Panc1 (cell line): Measurements from ENCODE around the gene OASL. TPM values are rescaled to one million over a fixed set of nuclear protein-coding genes. Genes with fewer than 3 reads are reported as not detected.
"Not testable (repeated sequence)": the region's sequence is repeated elsewhere in the genome, so short reads cannot be mapped to it uniquely, and the experiment has no call there.

Source experiments
- ATAC-seq: fragments of 200-7000 bp; cut with Tn5 transposase; 2 replicates; pipeline ENCODE4 v1.9.1; 2020; ENCODE audit warnings: mild to moderate bottlenecking, moderate library complexity
- BruUV-seq: library from RNA; stranded (reverse); fragments of 400-500 nt; replicated peaks from 2 replicates; lab custom pipeline; 2021; lab: Mats Ljungman, UMichigan
- CTCF ChIA-PET: fragments of 300-600 bp; sonication (Branson Sonifier 250); formaldehyde crosslinking; loops from one replicate; lab custom pipeline; 2022; ENCODE audit warnings: antibody characterized with exemption; lab: Charles Lee
- POLR2A ChIA-PET: fragments of 300-600 bp; sonication (Branson Sonifier 250); formaldehyde crosslinking; loops from one replicate; lab custom pipeline; 2022; ENCODE audit warnings: antibody characterized with exemption; lab: Charles Lee
- DNase-seq: peaks from one replicate; pipeline ENCODE4 v3.0.0-alpha.2; 2010; ENCODE audit warnings: low read depth, low spot score
- H3K27ac ChIP-seq: 2 replicates; pipeline ENCODE4 v1.5.1; 2011; ENCODE audit warnings: mild to moderate bottlenecking, low read length, inconsistent platforms
- H3K27me3 ChIP-seq: fragments of 200-500 bp; sonication (Bioruptor generic); 2 replicates; pipeline ENCODE4 v1.6.0; 2014; ENCODE audit warnings: low read length, inconsistent platforms; ENCODE audit not compliant: control insufficient read depth, insufficient read depth
- H3K36me3 ChIP-seq: fragments of 200-500 bp; sonication (Bioruptor generic); 2 replicates; pipeline ENCODE4 v1.5.1; 2014; ENCODE audit warnings: inconsistent platforms, mild to moderate bottlenecking, low read length, moderate library complexity; ENCODE audit not compliant: control insufficient read depth, insufficient read depth
- H3K4me1 ChIP-seq: 2 replicates; pipeline ENCODE4 v1.5.1; 2011; ENCODE audit warnings: inconsistent platforms, mild to moderate bottlenecking, low read length, moderate library complexity; ENCODE audit not compliant: control insufficient read depth, insufficient read depth
- H3K4me3 ChIP-seq, 2 experiments: 2 replicates each; pipeline ENCODE4 v1.5.1; 2011 to 2012; ENCODE audit warnings: low read depth in 2 of 2, low read length in 2 of 2, mild to moderate bottlenecking in 2 of 2, inconsistent platforms in 1 of 2, moderate library complexity in 1 of 2
- H3K9me3 ChIP-seq: fragments of 200-500 bp; sonication (Bioruptor generic); 2 replicates; pipeline ENCODE4 v1.5.1; 2014; ENCODE audit warnings: low read depth, mild to moderate bottlenecking, inconsistent platforms, low read length, moderate library complexity; ENCODE audit not compliant: control insufficient read depth, insufficient read depth
- POLR2AphosphoS5 ChIP-seq: IDR thresholded peaks from 2 replicates; pipeline ENCODE4 v1.6.1; 2012; ENCODE audit warnings: mild to moderate bottlenecking, low read depth, low read length, moderate library complexity
- SIN3A ChIP-seq: IDR thresholded peaks from 2 replicates; pipeline ENCODE4 v1.6.1; 2012; ENCODE audit warnings: low read depth, mild to moderate bottlenecking, low read length, moderate library complexity, borderline replicate concordance; ENCODE audit not compliant: insufficient read depth
- TCF7L2 ChIP-seq: IDR thresholded peaks from 2 replicates; pipeline ENCODE4 v1.6.1; 2011; ENCODE audit warnings: mild to moderate bottlenecking, low read depth, low read length, inconsistent platforms
- in situ Hi-C: cut with HindIII; loops from 2 replicates; pipeline ENCODE4 v1.10.0; 2016; ENCODE audit warnings: low sequenced_read_pairs, low pct_unique_long_range_greater_than_20kb
- intact Hi-C: fragments of 100-400 bp; cut with micrococcal nuclease; formaldehyde crosslinking; loops from one replicate; pipeline ENCODE4 v1.10.0; 2022; ENCODE audit not compliant: unreplicated experiment
- total RNA-seq: library from RNA; stranded (reverse); gene quantifications from one replicate; pipeline ENCODE4 v1.2.1, GENCODE V29; 2021; ENCODE audit not compliant: unreplicated experiment
- TF ChIP-seq, protein P1 (sequence below), 2 experiments: IDR thresholded peaks; 2 replicates each; pipeline ENCODE4 v1.6.1; 2011 to 2012; ENCODE audit warnings: low read depth in 2 of 2, control low read depth in 1 of 2, low read length in 1 of 2, mild to moderate bottlenecking in 1 of 2, moderate library complexity in 1 of 2; ENCODE audit not compliant: insufficient read depth in 1 of 2
- TF ChIP-seq, protein P2 (sequence below): fragments of 450-650 bp; IDR thresholded peaks from 2 replicates; pipeline ENCODE4 v1.5.1; 2017; ENCODE audit warnings: mild to moderate bottlenecking

The OASL gene
- total RNA-seq, 1 experiment from 2014 or later: 21.1 TPM

DNA sequence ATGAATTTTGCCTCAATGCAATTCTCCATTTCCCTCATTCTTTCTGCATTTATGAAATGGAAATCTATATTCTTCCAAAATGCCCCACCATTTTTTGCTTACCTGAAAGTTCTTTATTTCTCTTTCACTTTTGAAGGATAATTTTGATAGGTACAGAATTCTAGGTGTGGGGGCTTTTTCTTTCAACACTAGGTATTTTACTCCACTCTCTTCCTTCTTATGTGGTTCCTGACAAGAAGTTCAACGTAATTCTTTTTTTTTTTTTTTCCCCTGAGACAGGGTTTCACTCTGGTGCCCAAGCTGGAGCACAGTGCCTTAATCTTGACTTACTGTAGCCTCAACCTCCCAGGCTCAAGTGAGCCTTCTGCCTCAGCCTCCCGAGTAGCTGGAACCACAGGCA, 26.3 kb upstream of the OASL start:
- BruUV-seq: no TSS peak
- intact Hi-C loops (no loop called here), in situ Hi-C loops (no loop called here)
- Histone ChIP-seq H3K4me3 (no peak overlapping the region), H3K9me3 (no peaks in the 10 kb centered on the region), H3K27me3 (peaks cover 6% of the 10 kb centered on the region; the same call in 1 of the 2 replicates), H3K27ac (no peak overlapping the region), H3K4me1 (peaks cover 1% of the 10 kb centered on the region; the same call in 1 of the 2 replicates), H3K36me3 (no peaks in the 10 kb centered on the region)
- ChIA-PET POLR2A (no interaction called here), CTCF (interaction anchor here (0.5 to 0.7 kb wide), 2 partner anchors 13 to 14 kb away, joined by 3 to 4 read pairs; no protein-coding TSS in a partner anchor)
- TF ChIP-seq SIN3A (no peak), TCF7L2 (no peak), POLR2AphosphoS5 (no peak)
- TF ChIP-seq, protein P1, sequence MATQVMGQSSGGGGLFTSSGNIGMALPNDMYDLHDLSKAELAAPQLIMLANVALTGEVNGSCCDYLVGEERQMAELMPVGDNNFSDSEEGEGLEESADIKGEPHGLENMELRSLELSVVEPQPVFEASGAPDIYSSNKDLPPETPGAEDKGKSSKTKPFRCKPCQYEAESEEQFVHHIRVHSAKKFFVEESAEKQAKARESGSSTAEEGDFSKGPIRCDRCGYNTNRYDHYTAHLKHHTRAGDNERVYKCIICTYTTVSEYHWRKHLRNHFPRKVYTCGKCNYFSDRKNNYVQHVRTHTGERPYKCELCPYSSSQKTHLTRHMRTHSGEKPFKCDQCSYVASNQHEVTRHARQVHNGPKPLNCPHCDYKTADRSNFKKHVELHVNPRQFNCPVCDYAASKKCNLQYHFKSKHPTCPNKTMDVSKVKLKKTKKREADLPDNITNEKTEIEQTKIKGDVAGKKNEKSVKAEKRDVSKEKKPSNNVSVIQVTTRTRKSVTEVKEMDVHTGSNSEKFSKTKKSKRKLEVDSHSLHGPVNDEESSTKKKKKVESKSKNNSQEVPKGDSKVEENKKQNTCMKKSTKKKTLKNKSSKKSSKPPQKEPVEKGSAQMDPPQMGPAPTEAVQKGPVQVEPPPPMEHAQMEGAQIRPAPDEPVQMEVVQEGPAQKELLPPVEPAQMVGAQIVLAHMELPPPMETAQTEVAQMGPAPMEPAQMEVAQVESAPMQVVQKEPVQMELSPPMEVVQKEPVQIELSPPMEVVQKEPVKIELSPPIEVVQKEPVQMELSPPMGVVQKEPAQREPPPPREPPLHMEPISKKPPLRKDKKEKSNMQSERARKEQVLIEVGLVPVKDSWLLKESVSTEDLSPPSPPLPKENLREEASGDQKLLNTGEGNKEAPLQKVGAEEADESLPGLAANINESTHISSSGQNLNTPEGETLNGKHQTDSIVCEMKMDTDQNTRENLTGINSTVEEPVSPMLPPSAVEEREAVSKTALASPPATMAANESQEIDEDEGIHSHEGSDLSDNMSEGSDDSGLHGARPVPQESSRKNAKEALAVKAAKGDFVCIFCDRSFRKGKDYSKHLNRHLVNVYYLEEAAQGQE (IDR thresholded peaks at IDR 0.05; ENCODE audit: insufficient read depth in 1 of 2, low read depth in 2 of 2, low read length in 1 of 2): no peak
- TF ChIP-seq, protein P2, sequence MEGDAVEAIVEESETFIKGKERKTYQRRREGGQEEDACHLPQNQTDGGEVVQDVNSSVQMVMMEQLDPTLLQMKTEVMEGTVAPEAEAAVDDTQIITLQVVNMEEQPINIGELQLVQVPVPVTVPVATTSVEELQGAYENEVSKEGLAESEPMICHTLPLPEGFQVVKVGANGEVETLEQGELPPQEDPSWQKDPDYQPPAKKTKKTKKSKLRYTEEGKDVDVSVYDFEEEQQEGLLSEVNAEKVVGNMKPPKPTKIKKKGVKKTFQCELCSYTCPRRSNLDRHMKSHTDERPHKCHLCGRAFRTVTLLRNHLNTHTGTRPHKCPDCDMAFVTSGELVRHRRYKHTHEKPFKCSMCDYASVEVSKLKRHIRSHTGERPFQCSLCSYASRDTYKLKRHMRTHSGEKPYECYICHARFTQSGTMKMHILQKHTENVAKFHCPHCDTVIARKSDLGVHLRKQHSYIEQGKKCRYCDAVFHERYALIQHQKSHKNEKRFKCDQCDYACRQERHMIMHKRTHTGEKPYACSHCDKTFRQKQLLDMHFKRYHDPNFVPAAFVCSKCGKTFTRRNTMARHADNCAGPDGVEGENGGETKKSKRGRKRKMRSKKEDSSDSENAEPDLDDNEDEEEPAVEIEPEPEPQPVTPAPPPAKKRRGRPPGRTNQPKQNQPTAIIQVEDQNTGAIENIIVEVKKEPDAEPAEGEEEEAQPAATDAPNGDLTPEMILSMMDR: no peak
- no peak for DNase-seq
- no peak for ATAC-seq

DNA sequence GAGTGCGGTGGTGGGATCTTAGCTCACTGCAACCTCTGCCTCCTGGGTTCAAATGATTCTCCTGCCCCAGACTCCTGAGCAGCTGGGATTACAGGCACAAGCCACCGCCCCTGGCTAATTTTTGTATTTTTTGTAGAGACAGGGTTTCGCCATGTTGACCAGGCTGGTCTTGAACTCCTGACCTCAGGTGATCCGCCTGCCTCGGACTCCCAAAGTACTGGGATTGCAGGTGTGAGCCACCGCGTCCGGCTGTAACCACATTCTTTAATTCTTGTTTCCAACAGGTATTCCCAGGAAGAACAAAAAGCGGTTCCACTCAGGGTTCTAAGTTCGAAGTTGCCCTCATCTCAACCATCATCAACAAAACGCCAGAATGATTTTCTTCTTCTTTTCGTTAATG, 25.5 kb upstream of the OASL start:
- ATAC-seq, H3K36me3 ChIP-seq, H3K9me3 ChIP-seq, H3K27ac ChIP-seq, POLR2A ChIA-PET, in situ Hi-C loops, intact Hi-C loops, H3K4me3 ChIP-seq, H3K27me3 ChIP-seq, BruUV-seq, DNase-seq, H3K4me1 ChIP-seq: not testable (repeated sequence)
- CTCF ChIA-PET: interaction anchor here (0.7 kb wide), 2 partner anchors 14 to 28 kb away, joined by 3 read pairs; no protein-coding TSS in a partner anchor

DNA sequence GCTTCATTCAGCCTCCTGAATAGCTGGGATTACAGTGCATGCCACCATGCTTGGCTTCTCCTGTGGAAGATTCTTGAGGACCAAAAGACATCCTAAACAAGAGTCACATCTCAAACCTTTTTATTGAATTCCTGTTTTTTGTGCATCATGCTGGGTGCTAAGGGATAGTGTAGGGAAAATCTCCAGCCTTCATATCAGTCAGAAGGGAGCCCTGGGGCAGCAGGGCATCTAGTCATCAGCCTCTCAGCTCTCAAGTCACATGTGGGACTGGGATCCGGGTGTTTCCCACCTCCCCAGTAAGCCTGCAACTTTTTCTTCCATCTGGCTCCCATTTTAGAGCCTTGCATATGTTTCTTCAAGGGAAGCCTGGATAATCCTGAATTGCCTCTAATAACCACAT, 25.1 kb upstream of the OASL start:
- TF ChIP-seq, protein P1 (IDR thresholded peaks at IDR 0.05; ENCODE audit: insufficient read depth in 1 of 2, low read depth in 2 of 2, low read length in 1 of 2): no peak
- TF ChIP-seq, protein P2: no peak
- TF ChIP-seq SIN3A: no peak
- no peak for TF ChIP-seq TCF7L2
- in situ Hi-C loops (no loop called here), intact Hi-C loops (no loop called here)
- no peaks in the 10 kb centered on the region for H3K9me3 ChIP-seq
- H3K27ac ChIP-seq: no peak overlapping the region
- POLR2A ChIA-PET: no interaction called here
- BruUV-seq: no TSS peak
- peaks cover 4% of the 10 kb centered on the region; the same call in 1 of the 2 replicates for H3K4me1 ChIP-seq
- H3K4me3 ChIP-seq: no peak overlapping the region
- CTCF ChIA-PET: no interaction called here
- ATAC-seq (no peak), DNase-seq (no peak)
- no peaks in the 10 kb centered on the region for H3K36me3 ChIP-seq
- H3K27me3 ChIP-seq: peaks cover 6% of the 10 kb centered on the region; the same call in 1 of the 2 replicates
